SK-N-SH (cell line): ENCODE data around the gene SCN4A. TPM values are rescaled to one million over a fixed set of nuclear protein-coding genes. Genes with fewer than 3 reads are reported as not detected.

Source experiments
- CTCF ChIA-PET: fragments of 300-600, 350-600 bp; formaldehyde crosslinking; extraction: SDS; loops from one replicate; lab custom pipeline; 2021; lab: Yijun Ruan, JAX
- POLR2A ChIA-PET: fragments of 350-600 bp; sonication (Branson Sonifier 250); formaldehyde crosslinking; extraction: SDS; loops from one replicate; lab custom pipeline; 2020; ENCODE audit warnings: antibody characterized with exemption, inconsistent platforms; lab: Yijun Ruan, JAX
- DNase-seq: peaks from one replicate; pipeline ENCODE4 v3.0.0; 2012
- H2AFZ ChIP-seq: fragments of 200-600 bp; sonication (generic); 2 replicates; pipeline ENCODE4 v1.8.1; 2016; ENCODE audit warnings: antibody characterized with exemption, mild to moderate bottlenecking, low read depth
- H3F3A ChIP-seq: fragments of 200-600 bp; sonication (generic); replicated peaks from 2 replicates; pipeline ENCODE3; 2016; ENCODE audit warnings: antibody characterized with exemption, mild to moderate bottlenecking; ENCODE audit not compliant: insufficient read depth
- H3K27ac ChIP-seq, 2 experiments: fragments of 200-500 bp in 1 of 2; fragments of 200-600 bp in 1 of 2; sonication (Bioruptor generic) in 1 of 2; sonication (generic), shearing (Covaris generic) in 1 of 2; 2 replicates each; pipeline versions ENCODE4 v1.5.1 to v1.6.1; 2014 to 2016; ENCODE audit warnings: low read depth in 2 of 2, inconsistent platforms in 1 of 2, low read length in 1 of 2, mild to moderate bottlenecking in 1 of 2, mixed read lengths in 1 of 2
- H3K27me3 ChIP-seq: fragments of 200-600 bp; sonication (generic), shearing (Covaris generic); 2 replicates; pipeline ENCODE4 v1.6.1; 2016; ENCODE audit warnings: mixed run types; ENCODE audit not compliant: insufficient read depth
- H3K36me3 ChIP-seq, 2 experiments: fragments of 200-500 bp in 1 of 2; fragments of 200-600 bp in 1 of 2; sonication (Bioruptor generic) in 1 of 2; sonication (generic) in 1 of 2; replicated peaks in 1 of 2; 2 replicates each; pipeline versions ENCODE3 to v1.5.1; 2014 to 2016; ENCODE audit warnings: low read length in 1 of 2, mild to moderate bottlenecking in 1 of 2; ENCODE audit not compliant: insufficient read depth in 2 of 2, control insufficient read depth in 1 of 2
- H3K4me1 ChIP-seq, 2 experiments: fragments of 200-500 bp in 1 of 2; fragments of 200-600 bp in 1 of 2; sonication (Bioruptor generic) in 1 of 2; sonication (generic), shearing (Covaris generic) in 1 of 2; 2 replicates each; pipeline versions ENCODE4 v1.5.1 to v1.6.1; 2014 to 2016; ENCODE audit warnings: low read depth in 1 of 2, low read length in 1 of 2, mixed run types in 1 of 2; ENCODE audit not compliant: insufficient read depth in 2 of 2, control insufficient read depth in 1 of 2
- H3K4me2 ChIP-seq: fragments of 200-600 bp; sonication (generic), shearing (Covaris generic); 2 replicates; pipeline ENCODE4 v1.6.1; 2017; ENCODE audit warnings: mixed run types
- H3K4me3 ChIP-seq, 2 experiments: fragments of 200-500 bp in 1 of 2; fragments of 200-600 bp in 1 of 2; sonication (Bioruptor generic) in 1 of 2; sonication (generic), shearing (Covaris generic) in 1 of 2; 2 replicates each; pipeline versions ENCODE4 v1.5.1 to v1.8.1; 2014 to 2016; ENCODE audit warnings: low read depth in 2 of 2, inconsistent platforms in 1 of 2, low read length in 1 of 2, mild to moderate bottlenecking in 1 of 2, mixed read lengths in 1 of 2, moderate library complexity in 1 of 2
- H3K79me2 ChIP-seq: fragments of 200-600 bp; sonication (generic); 2 replicates; pipeline ENCODE4 v1.8.1; 2017; ENCODE audit warnings: mild to moderate bottlenecking; ENCODE audit not compliant: insufficient read depth
- H3K9ac ChIP-seq: fragments of 200-600 bp; sonication (generic); 2 replicates; pipeline ENCODE4 v1.6.1; 2017; ENCODE audit warnings: mixed run types
- H3K9me2 ChIP-seq: fragments of 200-600 bp; sonication (generic); 2 replicates; pipeline ENCODE4 v1.6.1; 2017; ENCODE audit warnings: mixed run types
- H3K9me3 ChIP-seq: fragments of 200-600 bp; sonication (generic); 2 replicates; pipeline ENCODE4 v1.6.1; 2017; ENCODE audit warnings: mixed run types, mild to moderate bottlenecking, moderate library complexity
- H4K20me1 ChIP-seq: fragments of 200-600 bp; sonication (generic); 2 replicates; pipeline ENCODE4 v1.6.1; 2017; ENCODE audit warnings: mild to moderate bottlenecking, mixed run types; ENCODE audit not compliant: insufficient read depth
- CHD2 ChIP-seq: fragments of 150-350 bp; IDR thresholded peaks from 2 replicates; pipeline ENCODE4 v1.6.1; 2018; ENCODE audit warnings: low read length; ENCODE audit not compliant: partially characterized antibody
- EZH2phosphoT487 ChIP-seq: fragments of 200-600 bp; sonication (generic); IDR thresholded peaks from 2 replicates; pipeline ENCODE4 v1.6.1; 2017; ENCODE audit warnings: low read depth, mixed run types, mild to moderate bottlenecking, antibody characterized with exemption, moderate library complexity, borderline replicate concordance
- FOXJ3 ChIP-seq: sonication (generic); formaldehyde crosslinking; IDR thresholded peaks from 2 replicates; pipeline ENCODE4 v1.5.1; 2020; ENCODE audit warnings: mild to moderate bottlenecking, missing genetic modification reagents
- FOXM1 ChIP-seq: IDR thresholded peaks from 2 replicates; pipeline ENCODE4 v1.4.0; 2012; ENCODE audit warnings: low read depth, mild to moderate bottlenecking
- GABPA ChIP-seq: IDR thresholded peaks from 2 replicates; pipeline ENCODE4 v1.4.0; 2012; ENCODE audit warnings: low read depth, mild to moderate bottlenecking
- MAX ChIP-seq: IDR thresholded peaks from 2 replicates; pipeline ENCODE4 v1.4.0; 2012; ENCODE audit warnings: low read depth
- MXI1 ChIP-seq: IDR thresholded peaks from 2 replicates; pipeline ENCODE4 v1.6.1; 2012; ENCODE audit warnings: mild to moderate bottlenecking, low read depth, low read length, improper control_type of control experiment
- NFIC ChIP-seq: IDR thresholded peaks from 2 replicates; pipeline ENCODE4 v1.4.0; 2012; ENCODE audit warnings: borderline replicate concordance
- PBX3 ChIP-seq: IDR thresholded peaks from 2 replicates; pipeline ENCODE4; 2012
- POLR2AphosphoS5 ChIP-seq: IDR thresholded peaks from 2 replicates; pipeline ENCODE4 v1.6.1; 2012; ENCODE audit warnings: low read depth, low read length
- RAD21 ChIP-seq: IDR thresholded peaks from 2 replicates; pipeline ENCODE4 v1.6.1; 2012; ENCODE audit warnings: mild to moderate bottlenecking, low read length
- RCOR1 ChIP-seq: fragments of 150-350 bp; IDR thresholded peaks from 2 replicates; pipeline ENCODE4 v1.6.1; 2017; ENCODE audit warnings: antibody characterized with exemption, low read length
- SIN3A ChIP-seq: IDR thresholded peaks from 2 replicates; pipeline ENCODE4 v1.6.1; 2012; ENCODE audit warnings: low read depth, mild to moderate bottlenecking, low read length, moderate library complexity, borderline replicate concordance
- TAF1 ChIP-seq: IDR thresholded peaks from 2 replicates; pipeline ENCODE4 v1.6.1; 2012; ENCODE audit warnings: low read depth, mild to moderate bottlenecking, low read length, moderate library complexity, borderline replicate concordance
- TEAD4 ChIP-seq: IDR thresholded peaks from 2 replicates; pipeline ENCODE4 v1.4.0; 2012; ENCODE audit warnings: mild to moderate bottlenecking, borderline replicate concordance; ENCODE audit not compliant: insufficient read depth
- USF2 ChIP-seq: fragments of 150-350 bp; IDR thresholded peaks from 2 replicates; pipeline ENCODE4 v1.6.1; 2017; ENCODE audit warnings: antibody characterized with exemption, low read length, low read depth, borderline replicate concordance
- ZBTB33 ChIP-seq: IDR thresholded peaks from 2 replicates; pipeline ENCODE4 v1.4.0; 2012; ENCODE audit warnings: low read depth, borderline replicate concordance
- WGBS: methylation state at CpG from one replicate; pipeline ENCODE4 v1.1.6; 2017; ENCODE audit warnings: low lambda C conversion rate; 5-methylcytosine and 5-hydroxymethylcytosine counted together
- polyA plus RNA-seq, 3 experiments: library from polyadenylated mRNA; depleted of rRNA; stranded (reverse); fragments of >200 nt; gene quantifications; 2 replicates each; pipeline ENCODE4 v1.2.3, GENCODE V29; 2012
- TF ChIP-seq, protein P1 (sequence below): fragments of 150-350 bp; IDR thresholded peaks from 2 replicates; pipeline ENCODE4 v1.6.1; 2016; ENCODE audit warnings: mild to moderate bottlenecking, low read depth, low read length
- TF ChIP-seq, protein P2 (sequence below): IDR thresholded peaks from 2 replicates; pipeline ENCODE4 v1.6.1; 2012; ENCODE audit warnings: mild to moderate bottlenecking, low read depth, low read length, moderate library complexity
- TF ChIP-seq, protein P3 (sequence below): IDR thresholded peaks from 2 replicates; pipeline ENCODE4 v1.4.0; 2012; ENCODE audit warnings: low read depth, borderline replicate concordance

SCN4A gene
- polyA plus RNA-seq, 1 of the 3 experiments (the other 2 are of a cell fraction), result not detected

DNA sequence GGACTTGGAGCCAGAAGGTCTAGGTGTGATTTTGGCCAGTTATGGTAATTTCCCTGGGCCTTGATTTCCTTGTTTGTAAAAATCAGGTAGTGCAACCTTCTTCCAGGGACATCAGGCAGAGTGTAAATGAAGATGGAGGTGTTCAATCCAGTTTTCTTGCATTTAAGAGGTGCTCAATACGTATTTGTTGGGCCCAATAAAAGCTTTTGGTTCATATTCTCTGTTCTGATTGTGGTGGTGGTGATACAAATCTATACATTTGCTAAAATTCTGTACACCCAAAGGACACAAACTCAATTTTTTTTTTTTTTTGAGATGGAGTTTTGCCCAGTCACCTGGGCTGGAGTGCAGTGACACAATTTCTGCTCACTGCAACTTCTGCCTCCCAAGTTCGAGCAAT lies 46.6 kb downstream of the SCN4A start:
- CTCF ChIA-PET, result interaction anchor here (0.6 to 4.5 kb wide), 9 partner anchors 13 to 349 kb away, joined by 3 to 21 read pairs (median 4); partner anchors contain the start of gene CSHL1
- no peak for DNase-seq
- no peak overlapping the region for H3K9ac ChIP-seq
- no peaks in the 10 kb centered on the region for H3K36me3 ChIP-seq
- 70% methylated on average over 2 of the region's 2 CpGs for WGBS
- no peak overlapping the region for H3K4me2 ChIP-seq
- H3K27me3 ChIP-seq, result no peaks in the 10 kb centered on the region
- H3F3A ChIP-seq, result no peaks in the 10 kb centered on the region
- H2AFZ ChIP-seq, result no peak overlapping the region
- H3K27ac ChIP-seq, result no peak overlapping the region
- H4K20me1 ChIP-seq, result no peaks in the 10 kb centered on the region
- no peaks in the 10 kb centered on the region for H3K79me2 ChIP-seq
- H3K9me2 ChIP-seq, result no peaks in the 10 kb centered on the region
- H3K4me1 ChIP-seq, result no peaks in the 10 kb centered on the region
- no peak overlapping the region for H3K4me3 ChIP-seq
- H3K9me3 ChIP-seq, result no peaks in the 10 kb centered on the region
- no peak for TF ChIP-seq MXI1
- TF ChIP-seq ZBTB33, result no peak
- no peak for TF ChIP-seq SIN3A
- no peak for TF ChIP-seq FOXM1
- TF ChIP-seq PBX3, result no peak
- TF ChIP-seq, protein P1, sequence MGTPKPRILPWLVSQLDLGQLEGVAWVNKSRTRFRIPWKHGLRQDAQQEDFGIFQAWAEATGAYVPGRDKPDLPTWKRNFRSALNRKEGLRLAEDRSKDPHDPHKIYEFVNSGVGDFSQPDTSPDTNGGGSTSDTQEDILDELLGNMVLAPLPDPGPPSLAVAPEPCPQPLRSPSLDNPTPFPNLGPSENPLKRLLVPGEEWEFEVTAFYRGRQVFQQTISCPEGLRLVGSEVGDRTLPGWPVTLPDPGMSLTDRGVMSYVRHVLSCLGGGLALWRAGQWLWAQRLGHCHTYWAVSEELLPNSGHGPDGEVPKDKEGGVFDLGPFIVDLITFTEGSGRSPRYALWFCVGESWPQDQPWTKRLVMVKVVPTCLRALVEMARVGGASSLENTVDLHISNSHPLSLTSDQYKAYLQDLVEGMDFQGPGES, result no peak
- no peak for TF ChIP-seq TEAD4
- no peak for TF ChIP-seq FOXJ3 (CRISPR knock-in tag)
- no peak for TF ChIP-seq CHD2
- no peak for TF ChIP-seq MAX
- TF ChIP-seq GABPA, result no peak
- TF ChIP-seq, protein P2, sequence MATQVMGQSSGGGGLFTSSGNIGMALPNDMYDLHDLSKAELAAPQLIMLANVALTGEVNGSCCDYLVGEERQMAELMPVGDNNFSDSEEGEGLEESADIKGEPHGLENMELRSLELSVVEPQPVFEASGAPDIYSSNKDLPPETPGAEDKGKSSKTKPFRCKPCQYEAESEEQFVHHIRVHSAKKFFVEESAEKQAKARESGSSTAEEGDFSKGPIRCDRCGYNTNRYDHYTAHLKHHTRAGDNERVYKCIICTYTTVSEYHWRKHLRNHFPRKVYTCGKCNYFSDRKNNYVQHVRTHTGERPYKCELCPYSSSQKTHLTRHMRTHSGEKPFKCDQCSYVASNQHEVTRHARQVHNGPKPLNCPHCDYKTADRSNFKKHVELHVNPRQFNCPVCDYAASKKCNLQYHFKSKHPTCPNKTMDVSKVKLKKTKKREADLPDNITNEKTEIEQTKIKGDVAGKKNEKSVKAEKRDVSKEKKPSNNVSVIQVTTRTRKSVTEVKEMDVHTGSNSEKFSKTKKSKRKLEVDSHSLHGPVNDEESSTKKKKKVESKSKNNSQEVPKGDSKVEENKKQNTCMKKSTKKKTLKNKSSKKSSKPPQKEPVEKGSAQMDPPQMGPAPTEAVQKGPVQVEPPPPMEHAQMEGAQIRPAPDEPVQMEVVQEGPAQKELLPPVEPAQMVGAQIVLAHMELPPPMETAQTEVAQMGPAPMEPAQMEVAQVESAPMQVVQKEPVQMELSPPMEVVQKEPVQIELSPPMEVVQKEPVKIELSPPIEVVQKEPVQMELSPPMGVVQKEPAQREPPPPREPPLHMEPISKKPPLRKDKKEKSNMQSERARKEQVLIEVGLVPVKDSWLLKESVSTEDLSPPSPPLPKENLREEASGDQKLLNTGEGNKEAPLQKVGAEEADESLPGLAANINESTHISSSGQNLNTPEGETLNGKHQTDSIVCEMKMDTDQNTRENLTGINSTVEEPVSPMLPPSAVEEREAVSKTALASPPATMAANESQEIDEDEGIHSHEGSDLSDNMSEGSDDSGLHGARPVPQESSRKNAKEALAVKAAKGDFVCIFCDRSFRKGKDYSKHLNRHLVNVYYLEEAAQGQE, result no peak
- TF ChIP-seq RCOR1, result no peak
- no peak for TF ChIP-seq NFIC
- TF ChIP-seq USF2, result no peak
- no peak for TF ChIP-seq TAF1
- no peak for TF ChIP-seq EZH2phosphoT487
- TF ChIP-seq RAD21, result no peak
- TF ChIP-seq, protein P3, sequence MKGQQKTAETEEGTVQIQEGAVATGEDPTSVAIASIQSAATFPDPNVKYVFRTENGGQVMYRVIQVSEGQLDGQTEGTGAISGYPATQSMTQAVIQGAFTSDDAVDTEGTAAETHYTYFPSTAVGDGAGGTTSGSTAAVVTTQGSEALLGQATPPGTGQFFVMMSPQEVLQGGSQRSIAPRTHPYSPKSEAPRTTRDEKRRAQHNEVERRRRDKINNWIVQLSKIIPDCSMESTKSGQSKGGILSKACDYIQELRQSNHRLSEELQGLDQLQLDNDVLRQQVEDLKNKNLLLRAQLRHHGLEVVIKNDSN, result no peak
- no peak for TF ChIP-seq POLR2AphosphoS5
- TF ChIP-seq, all 33 proteins: peak for 0
- POLR2A ChIA-PET, result no interaction called here
